Osteocyte (in vitro differentiated cells): ENCODE results near the gene ARHGEF7. TPM values are rescaled to one million over a fixed set of nuclear protein-coding genes. Genes with fewer than 3 reads are reported as not detected.

Source experiments
- DNase-seq: peaks from one replicate; pipeline ENCODE4 v3.0.0; 2021; ENCODE audit warnings: mixed read lengths; ENCODE audit not compliant: unreplicated experiment; ENCODE audit errors: extremely low spot score
- H3K27ac Mint-ChIP-seq: one replicate; pipeline ENCODE4 v1.8.0; 2021; ENCODE audit warnings: mild to moderate bottlenecking, mixed read lengths; ENCODE audit not compliant: unreplicated experiment
- H3K27me3 Mint-ChIP-seq: one replicate; pipeline ENCODE4 v1.8.0; 2021; ENCODE audit warnings: mixed read lengths; ENCODE audit not compliant: unreplicated experiment
- H3K36me3 Mint-ChIP-seq: one replicate; pipeline ENCODE4 v1.8.0; 2021; ENCODE audit warnings: mixed read lengths; ENCODE audit not compliant: unreplicated experiment
- H3K4me1 Mint-ChIP-seq: one replicate; pipeline ENCODE4 v1.8.0; 2021; ENCODE audit warnings: mixed read lengths; ENCODE audit not compliant: unreplicated experiment
- H3K4me3 Mint-ChIP-seq: one replicate; pipeline ENCODE4 v1.8.0; 2021; ENCODE audit warnings: mild to moderate bottlenecking, moderate library complexity, mixed read lengths; ENCODE audit not compliant: unreplicated experiment
- H3K9me3 Mint-ChIP-seq: one replicate; pipeline ENCODE4 v1.8.0; 2021; ENCODE audit warnings: mixed read lengths; ENCODE audit not compliant: unreplicated experiment
- total RNA-seq: library from RNA; stranded (reverse); gene quantifications from 2 replicates; pipeline ENCODE4 v1.2.1, GENCODE V29; 2021
- TF ChIP-seq, protein P1 (sequence below): fragments of 200-600 bp; sonication (generic); IDR thresholded peaks from 2 replicates; pipeline ENCODE4 v1.5.0; 2021; ENCODE audit warnings: antibody characterized with exemption, mild to moderate bottlenecking, moderate library complexity

ARHGEF7 gene
- total RNA-seq, 1 donor from 2014 or later: 125 TPM

DNA sequence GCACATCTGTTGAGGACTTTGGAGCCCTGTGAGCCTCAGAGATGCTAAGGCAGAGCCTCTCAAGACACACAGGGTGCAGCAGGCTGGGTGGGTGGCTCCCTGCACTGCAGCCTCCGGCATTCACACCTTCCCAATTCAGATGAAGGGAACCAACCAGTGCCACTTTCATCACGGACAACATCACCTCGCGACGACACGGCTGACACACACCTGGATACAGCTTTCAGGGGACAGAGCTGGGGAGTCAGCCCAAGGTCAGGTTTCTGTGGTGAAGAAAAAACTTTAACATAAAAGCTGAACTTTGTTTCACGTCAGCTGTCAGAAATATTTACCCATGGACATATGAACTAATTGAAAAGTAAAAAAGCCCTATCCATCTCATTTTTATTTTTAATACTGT is 24.9 kb upstream of the ARHGEF7 start:
- Mint-ChIP-seq H3K27me3 (peaks cover 52% of the 10 kb centered on the region), H3K27ac (no peak overlapping the region), H3K4me1 (no peaks in the 10 kb centered on the region), H3K4me3 (no peak overlapping the region), H3K36me3 (peaks cover 2% of the 10 kb centered on the region), H3K9me3 (no peaks in the 10 kb centered on the region)
- no peak for DNase-seq
- TF ChIP-seq, protein P1, sequence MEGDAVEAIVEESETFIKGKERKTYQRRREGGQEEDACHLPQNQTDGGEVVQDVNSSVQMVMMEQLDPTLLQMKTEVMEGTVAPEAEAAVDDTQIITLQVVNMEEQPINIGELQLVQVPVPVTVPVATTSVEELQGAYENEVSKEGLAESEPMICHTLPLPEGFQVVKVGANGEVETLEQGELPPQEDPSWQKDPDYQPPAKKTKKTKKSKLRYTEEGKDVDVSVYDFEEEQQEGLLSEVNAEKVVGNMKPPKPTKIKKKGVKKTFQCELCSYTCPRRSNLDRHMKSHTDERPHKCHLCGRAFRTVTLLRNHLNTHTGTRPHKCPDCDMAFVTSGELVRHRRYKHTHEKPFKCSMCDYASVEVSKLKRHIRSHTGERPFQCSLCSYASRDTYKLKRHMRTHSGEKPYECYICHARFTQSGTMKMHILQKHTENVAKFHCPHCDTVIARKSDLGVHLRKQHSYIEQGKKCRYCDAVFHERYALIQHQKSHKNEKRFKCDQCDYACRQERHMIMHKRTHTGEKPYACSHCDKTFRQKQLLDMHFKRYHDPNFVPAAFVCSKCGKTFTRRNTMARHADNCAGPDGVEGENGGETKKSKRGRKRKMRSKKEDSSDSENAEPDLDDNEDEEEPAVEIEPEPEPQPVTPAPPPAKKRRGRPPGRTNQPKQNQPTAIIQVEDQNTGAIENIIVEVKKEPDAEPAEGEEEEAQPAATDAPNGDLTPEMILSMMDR: no peak

DNA sequence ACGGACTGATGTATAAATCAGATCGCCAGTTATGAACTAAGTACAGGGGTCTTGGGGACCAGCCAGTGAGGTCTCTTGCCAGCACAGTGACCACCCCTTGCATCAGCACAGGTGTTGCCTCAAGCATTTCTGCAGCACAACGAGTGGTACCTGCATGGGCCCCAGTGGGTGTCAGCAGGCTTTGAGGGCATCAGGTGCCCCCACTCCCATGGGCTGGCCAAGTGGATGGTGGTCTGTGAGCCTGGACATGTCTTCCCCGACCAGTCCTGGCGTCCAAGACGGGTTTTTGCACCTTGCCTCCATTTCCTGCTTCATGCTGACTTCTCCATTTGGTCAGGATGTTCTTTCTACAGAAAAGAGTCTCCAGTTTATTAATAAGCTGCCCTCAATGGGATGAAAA is 22.4 kb upstream of the ARHGEF7 start:
- peaks cover 72% of the 10 kb centered on the region for H3K27me3 Mint-ChIP-seq

DNA sequence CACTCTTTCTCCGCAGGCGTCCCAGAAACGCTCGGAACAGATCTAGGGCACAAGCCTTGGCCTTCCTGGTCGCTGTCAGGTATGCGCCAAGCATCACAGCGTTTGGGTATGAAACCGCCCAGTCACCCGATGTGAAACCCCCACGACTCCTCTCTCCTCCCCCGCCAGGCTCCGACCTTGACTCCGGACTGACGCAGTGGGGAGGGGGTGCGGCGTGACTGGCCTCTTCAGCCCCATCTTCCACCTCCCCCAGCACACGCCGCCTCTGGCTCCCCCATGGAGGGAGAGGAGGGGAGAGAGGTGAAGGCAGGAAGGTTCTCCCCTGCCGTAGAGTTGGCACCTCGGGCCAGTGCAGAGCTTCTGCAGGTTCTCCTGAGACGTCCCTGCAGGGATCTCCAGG is 22.0 kb upstream of the ARHGEF7 start:
- Mint-ChIP-seq H3K4me3 (no peak overlapping the region), H3K36me3 (no peaks in the 10 kb centered on the region), H3K4me1 (no peaks in the 10 kb centered on the region), H3K27me3 (peaks cover 76% of the 10 kb centered on the region), H3K27ac (no peak overlapping the region), H3K9me3 (no peaks in the 10 kb centered on the region)
- TF ChIP-seq, protein P1: no peak
- no peak for DNase-seq

More for the DNA sequence above, 22.4 kb upstream of the ARHGEF7 start:
- TF ChIP-seq, protein P1: no peak
- H3K4me3 Mint-ChIP-seq: no peak overlapping the region
- no peak for DNase-seq
- no peaks in the 10 kb centered on the region for H3K9me3 Mint-ChIP-seq
- H3K4me1 Mint-ChIP-seq: no peaks in the 10 kb centered on the region
- no peaks in the 10 kb centered on the region for H3K36me3 Mint-ChIP-seq
- H3K27ac Mint-ChIP-seq: no peak overlapping the region

DNA sequence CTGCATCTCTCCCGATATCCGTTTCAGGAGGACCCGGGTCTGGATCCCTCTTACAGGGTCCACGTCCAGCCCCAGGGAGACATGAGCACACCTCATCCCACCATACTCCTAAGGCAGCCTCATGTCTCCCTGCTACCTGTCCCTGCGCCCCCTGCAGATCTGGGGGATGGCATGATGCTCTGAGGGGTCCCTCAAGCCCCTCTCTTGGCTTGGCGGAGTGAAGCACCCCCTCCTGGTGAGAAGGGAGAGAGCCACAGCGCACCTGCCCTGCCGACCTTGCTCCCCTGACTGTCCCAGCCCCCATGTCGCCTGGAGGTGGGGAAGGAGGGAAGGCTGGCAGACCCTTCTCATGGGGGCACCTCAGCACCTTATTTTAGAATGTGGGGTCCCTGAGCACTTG is 21.5 kb upstream of the ARHGEF7 start:
- TF ChIP-seq, protein P1: no peak
- peaks cover 81% of the 10 kb centered on the region for H3K27me3 Mint-ChIP-seq

DNA sequence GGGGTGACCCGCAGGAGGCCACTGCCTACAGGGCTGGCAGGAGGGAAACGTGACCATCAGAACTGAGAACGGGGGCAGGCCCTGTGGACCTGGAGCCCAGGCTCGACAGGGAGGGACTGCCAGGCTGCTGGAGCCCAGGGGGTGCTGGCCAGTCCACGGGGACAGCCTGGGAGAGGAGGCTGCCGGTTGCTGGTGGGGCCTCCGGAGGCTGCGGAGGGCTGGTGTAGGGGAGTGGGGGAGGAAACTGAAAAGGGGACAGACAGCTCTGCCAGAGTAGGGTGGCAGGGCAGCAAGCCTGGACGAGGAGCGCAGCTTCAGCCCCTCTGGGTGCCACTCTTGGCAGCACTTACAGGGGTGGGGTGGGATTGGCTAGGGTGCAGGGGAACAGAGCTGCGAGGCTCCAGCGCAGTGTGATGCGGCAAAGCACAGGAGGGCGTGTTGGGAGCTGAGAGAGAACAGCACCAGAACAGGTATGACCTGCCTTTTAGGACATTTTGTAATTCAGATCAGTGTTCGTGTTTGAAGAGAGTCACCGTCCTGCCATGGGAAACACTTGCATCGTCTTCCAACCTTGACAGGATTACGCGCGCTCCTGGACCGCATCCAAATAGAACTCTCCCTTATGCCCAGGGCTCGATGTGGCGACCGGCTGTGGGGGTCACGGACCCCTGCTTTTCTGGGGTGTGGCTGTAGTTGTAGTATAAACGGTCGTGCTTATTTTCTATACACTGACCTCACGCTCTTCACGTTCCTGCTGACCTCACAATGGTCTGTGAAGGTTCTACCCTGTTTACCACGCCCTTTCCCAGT is 19.9 kb upstream of the ARHGEF7 start:
- Mint-ChIP-seq H3K27ac (no peak overlapping the region), H3K4me3 (no peak overlapping the region), H3K4me1 (no peaks in the 10 kb centered on the region), H3K27me3 (peaks cover 83% of the 10 kb centered on the region), H3K9me3 (no peaks in the 10 kb centered on the region), H3K36me3 (no peaks in the 10 kb centered on the region)
- no peak for DNase-seq
- TF ChIP-seq, protein P1: no peak

More for the DNA sequence above, 21.5 kb upstream of the ARHGEF7 start:
- Mint-ChIP-seq H3K36me3 (no peaks in the 10 kb centered on the region), H3K27ac (no peak overlapping the region), H3K4me1 (no peaks in the 10 kb centered on the region), H3K4me3 (no peak overlapping the region), H3K9me3 (no peaks in the 10 kb centered on the region)
- no peak for DNase-seq
